Large intestine (tissue), 12 donors: Measurements from ENCODE around the gene ADAD2. TPM values are rescaled to one million over a fixed set of nuclear protein-coding genes. Genes with fewer than 3 reads are reported as not detected.

Experiments used
- DNase-seq, 2 donors: peaks; one replicate each; pipeline versions ENCODE4 v3.0.0 to v3.0.0-alpha.2; 2013
- H3K27ac ChIP-seq: one replicate; pipeline ENCODE4 v1.5.1; 2013; ENCODE audit warnings: low read length
- H3K27me3 ChIP-seq: 2 replicates; pipeline ENCODE4 v1.6.1; 2013; ENCODE audit warnings: low read length; ENCODE audit not compliant: control insufficient read depth, insufficient read depth
- H3K36me3 ChIP-seq: 2 replicates; pipeline ENCODE4 v1.6.1; 2013; ENCODE audit warnings: low read length; ENCODE audit not compliant: control insufficient read depth, insufficient read depth
- H3K4me1 ChIP-seq: one replicate; pipeline ENCODE4 v1.6.1; 2013; ENCODE audit warnings: low read length; ENCODE audit not compliant: control insufficient read depth, insufficient read depth
- H3K4me3 ChIP-seq: one replicate; pipeline ENCODE4 v1.5.1; 2013; ENCODE audit warnings: low read length
- H3K9me3 ChIP-seq: one replicate; pipeline ENCODE4 v1.6.1; 2013; ENCODE audit warnings: mild to moderate bottlenecking, low read depth, low read length, moderate library complexity; ENCODE audit not compliant: control insufficient read depth
- WGBS: methylation state at CpG from one replicate; pipeline ENCODE4 v1.1.5; 2013; ENCODE audit warnings: low lambda C conversion rate; ENCODE audit not compliant: insufficient coverage; 5-methylcytosine and 5-hydroxymethylcytosine counted together
- long read RNA-seq, 11 donors: transcript quantifications; one replicate each; lab custom pipeline, GENCODE V29; 2026
- polyA plus RNA-seq: library from polyadenylated mRNA; unstranded; fragments of 120-200 nt; gene quantifications from one replicate; pipeline ENCODE4 v1.2.1, GENCODE V29; 2013

The ADAD2 gene
- 0.43 TPM for polyA plus RNA-seq
- long read RNA-seq, donor 1: 0 reads
- long read RNA-seq, donor 2, partial matches to known transcripts: 0 of 1 reads
- long read RNA-seq, donor 2, other reads (novel, unspliced or antisense): 0 of 1 reads
- long read RNA-seq, donor 3: 0 reads
- long read RNA-seq, donor 4: 0 reads
- long read RNA-seq, donor 5: 0 reads
- long read RNA-seq, donor 6: 0 reads
- long read RNA-seq, donor 7: 0 reads
- long read RNA-seq, donor 8: 0 reads
- long read RNA-seq, donor 9: 0 reads
- long read RNA-seq, donor 10: 0 reads
- long read RNA-seq, donor 11: 0 reads

DNA sequence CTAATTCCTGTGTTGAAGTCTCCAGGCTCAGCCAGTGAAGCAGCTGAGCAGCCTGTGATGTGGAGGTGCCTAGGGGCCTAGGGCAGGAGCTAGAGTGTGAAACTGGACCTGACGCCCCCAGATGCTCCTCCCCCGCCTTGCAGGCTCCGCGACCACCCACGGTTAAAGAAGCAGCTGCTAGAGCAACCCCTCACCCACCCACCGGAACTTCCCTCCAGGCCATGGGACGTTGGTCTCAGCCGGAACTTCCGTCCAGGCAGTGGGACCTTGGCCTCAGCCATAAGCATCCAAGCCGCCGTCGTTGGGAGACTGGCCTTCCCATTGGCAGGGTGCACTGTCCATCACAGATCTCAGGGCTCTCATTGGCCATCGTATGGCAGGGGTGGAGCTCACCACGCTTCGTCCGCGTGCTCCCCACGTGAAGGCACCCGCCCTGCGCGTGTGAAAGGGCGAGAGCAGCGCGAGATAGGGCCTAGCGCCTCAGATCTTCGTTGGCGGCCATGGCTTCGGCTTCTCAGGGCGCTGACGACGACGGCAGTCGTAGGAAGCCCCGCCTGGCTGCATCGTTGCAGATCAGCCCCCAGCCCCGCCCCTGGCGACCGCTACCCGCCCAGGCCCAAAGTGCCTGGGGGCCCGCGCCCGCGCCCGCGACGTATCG lies at the start of gene ADAD2:
TSS of gene ADAD2 (plus strand) at position 427 of the 658 bp plus-strand sequence. CDS start at position 501, 74 bp downstream.
- Histone ChIP-seq H3K27ac (no peak within 1 kb of the TSS), H3K36me3 (no peaks in the 10 kb centered on the region), H3K4me1 (peaks cover 4% of the 10 kb centered on the region), H3K4me3 (no peak within 1 kb of the TSS), H3K9me3 (no peaks in the 10 kb centered on the region), H3K27me3 (no peaks in the 10 kb centered on the region)
- DNase-seq: no peak
- WGBS: no CpG with 5 or more reads among the region's 47 CpGs

DNA sequence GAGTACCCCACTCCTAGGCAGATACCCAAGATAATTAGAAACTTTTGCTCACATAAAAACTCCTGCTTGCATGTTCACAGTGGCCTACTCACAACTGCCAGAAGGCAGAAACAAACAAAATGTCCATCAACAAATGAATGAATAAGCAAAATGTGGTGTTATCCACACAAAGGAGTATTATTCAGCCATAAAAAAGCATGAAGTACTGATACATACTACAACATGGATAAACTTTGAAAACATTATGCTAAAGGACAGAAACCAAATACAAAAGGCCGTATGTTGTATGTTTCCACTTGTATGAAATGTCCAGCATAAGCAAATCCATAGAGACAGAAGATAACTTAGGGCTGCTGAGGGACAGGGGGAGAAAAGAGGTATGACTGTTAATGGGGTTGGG lies 47.9 kb upstream of the ADAD2 start:
- Histone ChIP-seq H3K4me3 (no peak overlapping the region), H3K4me1 (peaks cover 5% of the 10 kb centered on the region), H3K9me3 (no peaks in the 10 kb centered on the region), H3K27ac (no peak overlapping the region), H3K27me3 (peaks cover 6% of the 10 kb centered on the region), H3K36me3 (no peaks in the 10 kb centered on the region)
- WGBS: no CpG with 5 or more reads among the region's 1 CpG
- no peak for DNase-seq

DNA sequence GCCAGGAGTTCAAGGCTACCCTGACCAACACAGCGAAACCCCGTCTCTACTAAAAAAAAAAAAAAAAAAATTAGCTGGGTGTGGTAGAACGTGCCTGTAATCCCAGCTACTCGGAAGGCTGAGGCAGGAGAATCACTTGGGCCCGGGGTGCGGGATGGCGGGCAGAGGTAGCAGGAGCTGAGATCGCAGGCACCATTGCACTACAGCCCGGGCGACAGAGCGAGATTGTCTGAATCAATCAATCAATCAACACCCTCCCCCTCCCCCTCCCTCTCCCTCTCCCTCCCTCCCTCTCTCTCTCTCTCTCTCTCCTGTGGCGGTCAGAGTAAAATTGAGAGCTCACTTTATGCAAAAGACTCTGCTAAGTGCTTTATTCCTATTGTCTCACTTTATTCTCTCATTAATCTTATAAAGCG lies 47.2 kb upstream of the ADAD2 start:
- WGBS: no CpG with 5 or more reads among the region's 13 CpGs
- H3K36me3 ChIP-seq: no peaks in the 10 kb centered on the region
- DNase-seq: peak in 1 of 2 donors; percentile 10
- peak overlapping the region; percentile 82 for H3K4me3 ChIP-seq
- H3K4me1 ChIP-seq: peaks cover 5% of the 10 kb centered on the region
- no peak overlapping the region for H3K27ac ChIP-seq
- peaks cover 6% of the 10 kb centered on the region for H3K27me3 ChIP-seq
- no peaks in the 10 kb centered on the region for H3K9me3 ChIP-seq

DNA sequence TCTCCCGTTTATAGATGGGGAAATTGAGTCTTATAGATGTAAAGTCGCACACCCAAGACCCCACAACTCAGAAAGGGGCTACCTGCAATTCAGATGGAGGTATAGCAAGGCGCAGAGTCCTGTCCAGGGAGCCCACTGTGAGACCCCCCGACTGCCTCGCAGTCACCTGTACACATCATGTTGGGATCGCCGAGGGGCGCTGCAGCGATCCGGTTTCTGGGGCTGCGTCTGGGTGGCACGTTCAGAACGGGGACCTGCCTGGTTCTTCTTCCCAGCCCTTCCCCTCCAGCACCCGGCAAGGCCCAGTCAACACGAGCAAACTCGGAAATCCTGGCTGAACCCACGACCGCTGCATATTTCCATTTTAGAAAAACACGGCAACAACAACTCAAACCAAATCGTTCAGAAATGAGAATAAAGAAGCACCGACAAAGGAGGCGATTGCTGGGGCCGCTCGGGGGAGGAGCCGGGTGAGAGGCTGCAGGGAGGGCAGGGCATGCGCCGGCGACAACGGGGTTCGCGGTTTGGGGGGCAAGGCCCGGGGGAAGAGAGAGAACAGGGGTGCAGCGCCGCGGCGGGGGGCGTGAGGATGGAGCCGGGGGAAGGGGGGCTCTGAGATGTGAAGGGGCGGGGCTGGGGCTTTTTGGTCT lies 46.6 kb upstream of the ADAD2 start:
- WGBS: no CpG with 5 or more reads among the region's 39 CpGs
- Histone ChIP-seq H3K27ac (no peak overlapping the region), H3K4me1 (no peaks in the 10 kb centered on the region), H3K27me3 (peaks cover 6% of the 10 kb centered on the region), H3K4me3 (peak overlapping the region; percentile 82), H3K36me3 (no peaks in the 10 kb centered on the region), H3K9me3 (no peaks in the 10 kb centered on the region)
- peak in 1 of 2 donors; percentile 44 for DNase-seq

DNA sequence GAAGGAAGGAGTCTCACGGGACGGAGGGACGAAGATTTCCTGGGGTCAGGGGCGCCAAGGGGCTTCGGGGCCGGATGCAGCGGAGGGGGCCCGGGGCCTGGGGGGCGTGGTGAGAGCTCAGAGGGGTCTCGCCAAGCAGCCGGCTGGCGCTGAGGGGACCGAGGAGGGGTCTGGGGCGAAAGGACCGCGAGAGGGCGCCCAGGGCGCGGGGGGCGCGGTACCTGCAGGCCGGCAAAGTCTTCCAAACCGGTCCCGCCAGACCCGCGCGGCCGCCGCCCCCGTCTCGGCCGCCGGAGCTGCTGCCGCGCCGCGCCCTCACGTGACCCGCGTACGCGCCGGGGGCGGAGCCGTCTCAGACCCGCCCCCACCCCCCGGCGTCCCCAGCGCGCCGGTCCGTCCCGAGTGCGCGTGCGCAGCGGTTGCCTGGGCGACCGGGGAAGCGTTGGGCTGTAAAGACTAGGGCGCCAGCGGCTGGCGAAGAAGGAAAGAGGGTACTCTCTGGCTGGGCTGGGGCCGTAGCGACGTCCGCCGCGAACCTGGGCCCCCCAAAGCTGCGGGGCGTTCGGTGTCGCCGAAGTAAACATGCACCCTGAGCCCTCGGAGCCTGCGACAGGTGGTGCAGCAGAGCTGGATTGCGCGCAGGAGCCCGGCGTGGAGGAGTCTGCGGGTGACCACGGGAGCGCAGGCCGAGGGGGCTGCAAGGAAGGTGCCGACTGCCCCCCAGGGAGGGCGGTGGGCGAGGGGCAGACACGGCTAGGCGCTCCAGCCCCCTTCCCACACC lies 45.9 kb upstream of the ADAD2 start, which contains the start of the genes DNAAF1 and HSDL1:
TSS of gene DNAAF1 (plus strand) at position 450 of the 781 bp plus-strand sequence. CDS start at position 583, 133 bp downstream.
TSS of gene HSDL1 (minus strand) at position 319 of the 781 bp plus-strand sequence. CDS start 13,856 bp downstream, outside the sequence.
- H3K4me3 ChIP-seq: peak within 1 kb of the TSS; percentile 82
- WGBS: no CpG with 5 or more reads among the region's 89 CpGs
- no peaks in the 10 kb centered on the region for H3K9me3 ChIP-seq
- H3K4me1 ChIP-seq: no peaks in the 10 kb centered on the region
- H3K36me3 ChIP-seq: no peaks in the 10 kb centered on the region
- H3K27me3 ChIP-seq: peaks cover 6% of the 10 kb centered on the region
- H3K27ac ChIP-seq: no peak within 1 kb of the TSS
- peak; percentile 89 to 90 for DNase-seq

DNA sequence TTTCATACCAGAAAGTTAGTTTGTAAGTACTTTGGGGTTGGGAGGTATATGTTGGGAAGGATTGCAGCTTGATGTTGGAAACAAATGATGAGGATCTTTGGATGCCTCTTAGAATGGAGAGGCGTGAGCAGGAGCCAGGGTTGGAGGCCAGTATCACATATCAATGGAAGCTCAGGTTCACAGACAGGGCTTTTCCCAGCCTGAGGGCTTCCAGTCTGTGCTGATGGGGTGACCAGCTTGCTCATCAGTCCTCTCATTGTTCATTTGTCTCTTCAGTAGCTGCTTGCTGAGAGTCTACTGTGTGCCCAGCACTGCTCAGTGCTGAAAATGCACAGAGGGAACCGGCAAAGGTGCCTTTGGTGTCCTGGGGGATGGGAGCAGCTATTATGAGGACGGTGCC lies 40.0 kb upstream of the ADAD2 start:
- H3K27me3 ChIP-seq: peaks cover 5% of the 10 kb centered on the region
- no peak overlapping the region for H3K27ac ChIP-seq

DNA sequence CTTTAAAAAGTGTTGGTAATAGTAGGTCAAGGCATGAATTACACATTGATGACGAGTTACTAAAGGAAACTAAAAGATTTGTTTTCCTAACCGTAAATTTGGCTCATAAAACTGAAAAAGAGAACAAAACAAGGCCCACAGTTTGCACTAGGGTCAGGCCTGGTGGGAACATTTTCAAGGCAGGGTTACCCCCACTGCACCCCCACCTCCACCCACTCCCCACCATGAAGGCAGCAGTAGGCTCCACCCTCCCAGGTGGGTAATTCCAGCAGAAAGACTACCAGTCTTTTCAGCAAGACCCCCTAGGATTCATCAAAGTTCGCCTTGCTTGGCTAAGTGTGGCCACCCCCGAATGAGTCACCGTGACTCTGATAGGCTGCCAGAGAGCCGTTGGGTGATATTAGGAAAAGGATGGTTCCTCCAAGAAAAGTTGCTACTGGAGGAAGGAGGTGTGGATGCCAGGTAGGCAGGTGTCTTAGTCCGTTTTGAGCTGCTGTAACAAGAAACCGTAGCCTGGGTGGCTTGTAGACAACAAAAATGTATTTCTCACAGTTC lies 37.2 kb upstream of the ADAD2 start:
- no peaks in the 10 kb centered on the region for H3K9me3 ChIP-seq
- 82% methylated on average over 2 of the region's 8 CpGs for WGBS
- H3K27me3 ChIP-seq: peaks cover 1% of the 10 kb centered on the region

More for the DNA sequence above, 40.0 kb upstream of the ADAD2 start:
- H3K4me1 ChIP-seq: no peaks in the 10 kb centered on the region
- H3K4me3 ChIP-seq: no peak overlapping the region
- no peaks in the 10 kb centered on the region for H3K36me3 ChIP-seq
- no peak for DNase-seq
- no CpG with 5 or more reads among the region's 3 CpGs for WGBS
- H3K9me3 ChIP-seq: no peaks in the 10 kb centered on the region

DNA sequence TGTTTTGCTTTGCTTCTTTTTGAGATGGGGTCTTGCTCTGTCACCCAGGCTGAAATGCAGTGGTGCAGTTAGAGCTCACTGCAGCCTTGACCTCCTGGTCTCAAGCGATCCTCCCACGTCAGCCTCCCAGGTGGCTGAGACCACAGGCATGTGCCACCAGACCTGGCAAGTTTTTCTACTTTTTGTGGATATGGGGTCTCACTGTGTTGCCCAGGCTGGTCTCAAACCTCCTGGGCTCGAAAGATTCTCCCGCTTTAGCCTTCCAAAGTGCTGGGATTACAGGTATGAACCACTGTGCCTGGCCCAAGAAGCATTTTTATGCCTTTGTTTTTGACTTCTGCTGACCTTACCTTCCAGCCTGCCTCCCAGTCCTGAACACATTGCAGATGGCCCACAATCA lies 35.7 kb upstream of the ADAD2 start:
- Histone ChIP-seq H3K27ac (no peak overlapping the region), H3K27me3 (peaks cover 9% of the 10 kb centered on the region), H3K4me1 (no peaks in the 10 kb centered on the region), H3K4me3 (no peak overlapping the region), H3K36me3 (no peaks in the 10 kb centered on the region), H3K9me3 (no peaks in the 10 kb centered on the region)
- DNase-seq: no peak
- no CpG with 5 or more reads among the region's 4 CpGs for WGBS

More for the DNA sequence above, 37.2 kb upstream of the ADAD2 start:
- H3K27ac ChIP-seq: no peak overlapping the region
- no peaks in the 10 kb centered on the region for H3K4me1 ChIP-seq
- DNase-seq: no peak
- no peak overlapping the region for H3K4me3 ChIP-seq
- no peaks in the 10 kb centered on the region for H3K36me3 ChIP-seq

DNA sequence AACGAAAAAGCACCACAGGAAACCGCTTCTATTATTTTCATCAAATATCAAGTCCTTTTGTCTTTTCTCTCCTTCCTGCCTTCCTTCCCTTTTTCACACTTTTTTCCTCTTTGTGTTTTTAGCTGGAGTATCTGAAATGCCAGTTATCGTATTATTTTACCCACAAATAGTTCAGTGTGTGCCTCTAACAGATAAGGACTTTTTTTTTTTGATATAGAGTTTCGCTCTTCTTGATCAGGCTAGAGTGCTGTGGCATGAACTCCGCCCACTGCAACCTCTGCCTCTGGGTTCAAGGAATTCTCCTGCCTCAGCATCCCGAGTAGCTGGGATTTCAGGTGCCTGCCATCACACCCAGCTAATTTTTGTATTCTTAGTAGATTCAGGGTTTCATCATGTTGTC lies 35.2 kb upstream of the ADAD2 start:
- no peaks in the 10 kb centered on the region for H3K36me3 ChIP-seq
- no peak overlapping the region for H3K4me3 ChIP-seq
- H3K27me3 ChIP-seq: peaks cover 9% of the 10 kb centered on the region
- no peaks in the 10 kb centered on the region for H3K4me1 ChIP-seq
- no peak overlapping the region for H3K27ac ChIP-seq
- WGBS: 97% methylated on average over 3 of the region's 6 CpGs
- H3K9me3 ChIP-seq: no peaks in the 10 kb centered on the region
- no peak for DNase-seq
